NB4 (cell line): ENCODE measurements around the gene SPIB.

Source experiments
- CTCF ChIP-seq: IDR thresholded peaks from one replicate; pipeline ENCODE4 v1.5.1; 2012; ENCODE audit warnings: low read depth, low read length
- MAX ChIP-seq: IDR thresholded peaks from 2 replicates; pipeline ENCODE4 v1.6.1; 2011; ENCODE audit warnings: low read depth, low read length
- MYC ChIP-seq: IDR thresholded peaks from 2 replicates; pipeline ENCODE4 v1.6.1; 2011; ENCODE audit warnings: low read depth, low read length
- POLR2A ChIP-seq: IDR thresholded peaks from 2 replicates; pipeline ENCODE4 v1.6.1; 2011; ENCODE audit warnings: mild to moderate bottlenecking; ENCODE audit not compliant: insufficient read length; ENCODE audit errors: extremely low read depth

GRCh38 chr19:50413096-50413495 is 5.6 kb upstream of the SPIB start:
- TF ChIP-seq CTCF: no peak
- TF ChIP-seq MAX: no peak
- no peak for TF ChIP-seq POLR2A
- TF ChIP-seq MYC: no peak
